NT2/D1 (cell line): Measurements from ENCODE around the gene FARP1.

ENCODE experiments used
- DNase-seq: peaks from one replicate; pipeline ENCODE4 v3.0.0-alpha.2; 2011; ENCODE audit warnings: low read depth, low spot score
- H3K27me3 ChIP-seq: 2 replicates; pipeline ENCODE4 v1.6.0; 2011; ENCODE audit warnings: mild to moderate bottlenecking; ENCODE audit not compliant: insufficient read length, insufficient read depth
- H3K36me3 ChIP-seq: 2 replicates; pipeline ENCODE4 v1.6.1; 2011; ENCODE audit warnings: mild to moderate bottlenecking, low read length, mixed read lengths; ENCODE audit not compliant: insufficient read depth, insufficient read length
- H3K4me1 ChIP-seq: 2 replicates; pipeline ENCODE4 v1.5.1; 2011; ENCODE audit not compliant: insufficient read depth, insufficient read length
- H3K4me3 ChIP-seq: 2 replicates; pipeline ENCODE4 v1.5.1; 2011; ENCODE audit warnings: low read depth; ENCODE audit not compliant: insufficient read length
- H3K9ac ChIP-seq: 2 replicates; pipeline ENCODE4 v1.6.0; 2011; ENCODE audit warnings: low read depth; ENCODE audit not compliant: insufficient read length
- H3K9me3 ChIP-seq: 2 replicates; pipeline ENCODE4 v1.5.1; 2011; ENCODE audit warnings: mild to moderate bottlenecking, low read length; ENCODE audit not compliant: insufficient read depth
- SUZ12 ChIP-seq: IDR thresholded peaks from 2 replicates; pipeline ENCODE4 v1.6.1; 2011; ENCODE audit not compliant: insufficient read length, insufficient read depth; ENCODE audit errors: extremely low read depth
- YY1 ChIP-seq: IDR thresholded peaks from 2 replicates; pipeline ENCODE4 v1.6.1; 2011; ENCODE audit not compliant: insufficient read length, insufficient read depth
- ZNF274 ChIP-seq: IDR thresholded peaks from 2 replicates; pipeline ENCODE4 v1.6.1; 2011; ENCODE audit warnings: mild to moderate bottlenecking, low read depth, low read length

Gene FARP1

DNA sequence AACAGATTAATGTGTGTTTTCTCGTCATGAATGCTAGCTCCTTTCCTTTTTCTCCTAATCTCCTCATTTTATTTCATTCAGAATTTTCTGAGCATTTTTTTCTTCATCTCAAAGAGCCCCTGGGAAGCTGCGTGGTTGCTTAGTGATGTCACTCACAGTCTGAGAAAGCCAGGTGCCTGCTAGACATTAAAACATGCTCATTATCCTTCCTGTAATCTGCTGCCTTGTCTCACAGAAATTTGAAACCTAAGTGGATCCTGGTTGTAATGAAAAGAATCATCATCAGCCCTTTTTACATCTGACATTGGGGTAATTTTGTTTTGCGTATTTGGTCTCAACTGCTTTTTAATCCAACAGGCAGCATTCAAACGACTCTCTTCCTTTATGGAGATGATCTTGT lies 142.4 kb downstream of the FARP1 start:
- Histone ChIP-seq H3K36me3 (no peaks in the 10 kb centered on the region), H3K9me3 (no peaks in the 10 kb centered on the region), H3K4me1 (no peaks in the 10 kb centered on the region), H3K4me3 (no peak overlapping the region), H3K27me3 (no peaks in the 10 kb centered on the region), H3K9ac (no peak overlapping the region)
- TF ChIP-seq YY1 (no peak), ZNF274 (no peak), SUZ12 (no peak)
- no peak for DNase-seq

GRCh38 chr13:98285852-98286594 lies 143.1 kb downstream of the FARP1 start:
- DNase-seq: no peak
- TF ChIP-seq ZNF274: no peak
- TF ChIP-seq SUZ12: no peak
- no peak for TF ChIP-seq YY1

GRCh38 chr13:98286799-98287198 lies 143.9 kb downstream of the FARP1 start:
- no peak for DNase-seq
- H3K9me3 ChIP-seq: no peaks in the 10 kb centered on the region
- H3K4me1 ChIP-seq: no peaks in the 10 kb centered on the region
- TF ChIP-seq SUZ12 (no peak), YY1 (no peak), ZNF274 (no peak)
- no peak overlapping the region for H3K9ac ChIP-seq
- no peaks in the 10 kb centered on the region for H3K36me3 ChIP-seq
- H3K4me3 ChIP-seq: no peak overlapping the region
- no peaks in the 10 kb centered on the region for H3K27me3 ChIP-seq

More at GRCh38 chr13:98285852-98286594, 143.1 kb downstream of the FARP1 start:
- Histone ChIP-seq H3K36me3 (no peaks in the 10 kb centered on the region), H3K4me1 (no peaks in the 10 kb centered on the region), H3K9me3 (no peaks in the 10 kb centered on the region), H3K27me3 (no peaks in the 10 kb centered on the region), H3K9ac (no peak overlapping the region), H3K4me3 (no peak overlapping the region)

- H3K36me3 ChIP-seq: no peaks in the 10 kb centered on the region
- H3K27me3 ChIP-seq: no peaks in the 10 kb centered on the region
- TF ChIP-seq ZNF274: no peak
- DNase-seq: no peak
- no peak overlapping the region for H3K4me3 ChIP-seq
- no peak overlapping the region for H3K9ac ChIP-seq
- no peaks in the 10 kb centered on the region for H3K4me1 ChIP-seq
- H3K9me3 ChIP-seq: no peaks in the 10 kb centered on the region
These were observed 145.3 kb downstream of the FARP1 start for GRCh38 chr13:98288211-98288610.

DNA sequence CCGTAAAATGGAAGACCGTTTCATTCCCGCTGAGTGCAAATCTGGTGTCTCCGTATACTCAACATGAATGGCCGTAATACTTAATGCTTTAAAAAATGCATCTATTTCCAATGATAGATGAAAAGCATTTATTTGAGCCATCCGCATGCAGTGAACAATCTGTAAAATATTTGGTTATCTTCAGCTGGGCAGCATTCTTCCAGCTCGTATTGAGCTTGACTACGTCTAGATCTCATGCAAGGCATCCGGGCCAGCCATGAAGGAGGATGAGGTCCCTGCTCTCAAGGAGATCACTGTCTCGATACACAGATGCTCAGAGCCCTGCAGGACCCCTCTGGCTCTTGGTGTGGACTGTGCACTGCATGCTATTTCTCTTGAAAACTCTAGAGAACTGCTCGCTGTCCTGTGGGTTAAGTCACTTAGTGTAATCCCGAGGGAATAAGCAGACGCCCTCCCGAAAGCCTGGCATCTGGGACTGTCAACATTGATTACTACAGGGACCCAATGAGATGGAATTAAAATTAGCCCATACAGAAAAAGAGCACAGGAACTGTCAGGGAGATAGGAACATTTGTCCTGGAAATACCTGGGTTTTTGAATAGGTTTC lies 146.5 kb downstream of the FARP1 start:
- Histone ChIP-seq H3K27me3 (no peaks in the 10 kb centered on the region), H3K9me3 (no peaks in the 10 kb centered on the region), H3K9ac (no peak overlapping the region), H3K4me3 (no peak overlapping the region), H3K36me3 (no peaks in the 10 kb centered on the region), H3K4me1 (no peaks in the 10 kb centered on the region)
- TF ChIP-seq SUZ12: no peak
- no peak for TF ChIP-seq ZNF274
- no peak for TF ChIP-seq YY1
- no peak for DNase-seq

GRCh38 chr13:98290261-98290660 lies 147.4 kb downstream of the FARP1 start:
- Histone ChIP-seq H3K27me3 (no peaks in the 10 kb centered on the region), H3K4me3 (no peak overlapping the region)

DNA sequence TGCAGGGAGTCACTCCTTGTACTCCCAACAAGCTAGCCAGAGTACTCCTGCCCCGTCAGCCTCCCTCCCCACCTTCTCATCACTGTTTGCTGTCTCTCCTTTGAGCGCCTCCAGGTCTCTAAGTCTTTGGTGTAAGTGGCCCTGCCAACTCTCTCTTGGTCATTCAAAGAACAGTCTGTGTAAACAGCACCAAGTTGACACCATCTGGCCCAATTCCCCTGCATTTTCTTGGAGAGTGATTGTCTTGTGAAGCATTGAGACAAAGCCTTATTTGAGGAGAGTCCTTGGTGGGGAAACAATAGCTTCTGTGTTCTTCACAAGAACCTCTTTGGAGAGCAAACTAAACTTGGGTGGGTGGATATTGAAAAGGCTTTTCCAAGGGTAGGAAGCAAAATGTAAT lies 148.8 kb downstream of the FARP1 start:
- H3K36me3 ChIP-seq: no peaks in the 10 kb centered on the region
- no peak for TF ChIP-seq YY1
- no peak for TF ChIP-seq SUZ12
- TF ChIP-seq ZNF274: no peak
- no peaks in the 10 kb centered on the region for H3K4me1 ChIP-seq
- H3K9ac ChIP-seq: no peak overlapping the region
- H3K9me3 ChIP-seq: no peaks in the 10 kb centered on the region
- no peak overlapping the region for H3K4me3 ChIP-seq
- H3K27me3 ChIP-seq: no peaks in the 10 kb centered on the region
- no peak for DNase-seq

More at GRCh38 chr13:98290261-98290660, 147.4 kb downstream of the FARP1 start:
- no peak overlapping the region for H3K9ac ChIP-seq
- H3K9me3 ChIP-seq: no peaks in the 10 kb centered on the region
- H3K4me1 ChIP-seq: no peaks in the 10 kb centered on the region
- no peaks in the 10 kb centered on the region for H3K36me3 ChIP-seq
- no peak for DNase-seq
- no peak for TF ChIP-seq YY1

DNA sequence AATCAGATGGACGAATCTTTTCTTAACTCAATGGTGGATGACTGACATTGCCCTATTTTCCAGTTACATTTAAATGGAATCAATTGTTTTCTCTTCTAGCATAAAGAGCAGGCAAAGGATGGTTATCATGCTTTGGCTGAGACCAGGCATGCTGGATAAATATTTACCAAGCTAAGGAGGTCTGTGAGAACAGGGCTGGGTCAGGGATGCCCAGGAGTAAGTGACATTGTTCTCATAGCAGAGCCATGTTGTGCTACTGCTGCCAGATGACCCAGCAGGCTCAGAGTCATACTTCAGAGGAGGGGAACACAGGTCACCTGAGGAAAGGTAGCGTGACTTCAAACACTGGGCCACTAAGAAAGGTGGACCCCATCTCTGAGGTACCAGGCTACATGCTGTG lies 150.2 kb downstream of the FARP1 start:
- DNase-seq: no peak
- H3K9me3 ChIP-seq: no peaks in the 10 kb centered on the region
- TF ChIP-seq SUZ12: no peak
- TF ChIP-seq ZNF274: no peak
- TF ChIP-seq YY1: no peak
- H3K9ac ChIP-seq: no peak overlapping the region
- no peak overlapping the region for H3K4me3 ChIP-seq
- no peaks in the 10 kb centered on the region for H3K36me3 ChIP-seq
- no peaks in the 10 kb centered on the region for H3K4me1 ChIP-seq
- no peaks in the 10 kb centered on the region for H3K27me3 ChIP-seq
